Caco-2 (cell line): Measurements from ENCODE around the gene MMADHC. TPM values are rescaled to one million over a fixed set of nuclear protein-coding genes. Genes with fewer than 3 reads are reported as not detected.

Experiments
- BruUV-seq: library from RNA; stranded (reverse); fragments of 400-500 nt; replicated peaks from 2 replicates; lab custom pipeline; 2021; lab: Mats Ljungman, UMichigan
- CTCF ChIA-PET: fragments of 300-600 bp; sonication (Branson Sonifier 250); formaldehyde crosslinking; loops from one replicate; lab custom pipeline; 2022; ENCODE audit warnings: antibody characterized with exemption; lab: Charles Lee
- POLR2A ChIA-PET: fragments of 300-600 bp; sonication (Branson Sonifier 250); formaldehyde crosslinking; loops from one replicate; lab custom pipeline; 2022; ENCODE audit warnings: antibody characterized with exemption; lab: Charles Lee
- DNase-seq, 2 experiments: peaks; one replicate each; pipeline versions ENCODE4 v3.0.0 to v3.0.0-alpha.2; 2020 to 2022
- H3K27me3 ChIP-seq: replicated peaks from 2 replicates; pipeline ENCODE4 v1.6.0; 2011; ENCODE audit warnings: low read length; ENCODE audit not compliant: control insufficient read depth, insufficient read depth
- H3K36me3 ChIP-seq: 2 replicates; pipeline ENCODE4 v1.5.1; 2011; ENCODE audit warnings: low read length; ENCODE audit not compliant: control insufficient read depth, insufficient read depth
- H3K4me1 ChIP-seq: fragments of 250-450 bp; sonication (Bioruptor Pico); 2 replicates; pipeline ENCODE4 v1.5.1; 2020; ENCODE audit warnings: mild to moderate bottlenecking
- H3K4me3 ChIP-seq: 2 replicates; pipeline ENCODE4 v1.5.1; 2011; ENCODE audit warnings: low read depth, mild to moderate bottlenecking, control low read depth, low read length
- H3K9me3 ChIP-seq: fragments of 250-450 bp; sonication (Bioruptor Pico); 2 replicates; pipeline ENCODE4 v1.5.1; 2020; ENCODE audit warnings: mild to moderate bottlenecking, moderate library complexity
- H3K27ac Mint-ChIP-seq: one replicate; pipeline ENCODE4 v1.8.0; 2022; ENCODE audit warnings: mixed read lengths; ENCODE audit not compliant: unreplicated experiment
- H3K27me3 Mint-ChIP-seq: one replicate; pipeline ENCODE4 v1.8.0; 2022; ENCODE audit warnings: mixed read lengths; ENCODE audit not compliant: insufficient read depth, unreplicated experiment
- H3K36me3 Mint-ChIP-seq: one replicate; pipeline ENCODE4 v1.8.0; 2022; ENCODE audit warnings: mild to moderate bottlenecking, mixed read lengths; ENCODE audit not compliant: insufficient read depth, unreplicated experiment
- H3K4me1 Mint-ChIP-seq: one replicate; pipeline ENCODE4 v1.8.0; 2022; ENCODE audit warnings: low read depth, mixed read lengths; ENCODE audit not compliant: unreplicated experiment
- H3K4me3 Mint-ChIP-seq: one replicate; pipeline ENCODE4 v1.8.0; 2022; ENCODE audit warnings: mild to moderate bottlenecking, moderate library complexity, mixed read lengths; ENCODE audit not compliant: unreplicated experiment
- H3K9me3 Mint-ChIP-seq: one replicate; pipeline ENCODE4 v1.8.0; 2022; ENCODE audit warnings: mixed read lengths; ENCODE audit not compliant: unreplicated experiment
- CTCF ChIP-seq, 2 experiments: fragments of 200-600 bp in 1 of 2; IDR thresholded peaks; 1 replicate in 1 of 2; 2 replicates in 1 of 2; pipeline versions ENCODE4 v1.5.1 to v1.8.0; 2011 to 2022; ENCODE audit warnings: antibody characterized with exemption in 1 of 2, control low read depth in 1 of 2, inconsistent platforms in 1 of 2, low read depth in 1 of 2, low read length in 1 of 2, mild to moderate bottlenecking in 1 of 2, moderate library complexity in 1 of 2; ENCODE audit not compliant: insufficient read depth in 1 of 2, severe bottlenecking in 1 of 2, unreplicated experiment in 1 of 2
- intact Hi-C: fragments of 100-400 bp; cut with micrococcal nuclease; formaldehyde crosslinking; loops from one replicate; pipeline ENCODE4 v1.10.0; 2022; ENCODE audit not compliant: unreplicated experiment
- total RNA-seq: library from RNA; stranded (reverse); gene quantifications from 2 replicates; pipeline ENCODE4 v1.2.3, GENCODE V29; 2022

The MMADHC gene
- total RNA-seq, 1 experiment from 2014 or later: 132 TPM

- ChIA-PET POLR2A (no interaction called here), CTCF (no interaction called here)
- TF ChIP-seq CTCF (IDR thresholded peaks at IDR 0.05; ENCODE audit: insufficient read depth in 1 of 2, low read depth in 1 of 2, low read length in 1 of 2, severe bottlenecking in 1 of 2, unreplicated experiment in 1 of 2): no peak
- BruUV-seq: no TSS peak
- no peaks in the 10 kb centered on the region for H3K27me3 Mint-ChIP-seq
- H3K4me1 Mint-ChIP-seq: no peaks in the 10 kb centered on the region
- Histone ChIP-seq H3K9me3 (peaks cover 7% of the 10 kb centered on the region), H3K27me3 (no peaks in the 10 kb centered on the region), H3K4me3 (no peak overlapping the region), H3K4me1 (no peaks in the 10 kb centered on the region), H3K36me3 (no peaks in the 10 kb centered on the region)
- peaks cover 19% of the 10 kb centered on the region for H3K9me3 Mint-ChIP-seq
- no peaks in the 10 kb centered on the region for H3K36me3 Mint-ChIP-seq
- H3K27ac Mint-ChIP-seq: no peak overlapping the region
- no peak overlapping the region for H3K4me3 Mint-ChIP-seq
- intact Hi-C loops: no loop called here
- no peak for DNase-seq
These were observed 34.7 kb downstream of the MMADHC start for GRCh38 chr2:149552830-149553229.

GRCh38 chr2:149552226-149552625 is 35.3 kb downstream of the MMADHC start:
- no peak for TF ChIP-seq CTCF (IDR thresholded peaks at IDR 0.05; ENCODE audit: insufficient read depth in 1 of 2, low read depth in 1 of 2, low read length in 1 of 2, severe bottlenecking in 1 of 2, unreplicated experiment in 1 of 2)
- peaks cover 7% of the 10 kb centered on the region for H3K9me3 ChIP-seq
- H3K27ac Mint-ChIP-seq: no peak overlapping the region
- no peaks in the 10 kb centered on the region for H3K4me1 ChIP-seq
- BruUV-seq: no TSS peak
- H3K4me3 ChIP-seq: no peak overlapping the region
- H3K36me3 ChIP-seq: no peaks in the 10 kb centered on the region
- intact Hi-C loops: no loop called here
- H3K36me3 Mint-ChIP-seq: no peaks in the 10 kb centered on the region
- H3K27me3 ChIP-seq: no peaks in the 10 kb centered on the region
- H3K27me3 Mint-ChIP-seq: no peaks in the 10 kb centered on the region
- H3K4me3 Mint-ChIP-seq: no peak overlapping the region
- H3K4me1 Mint-ChIP-seq: no peaks in the 10 kb centered on the region
- CTCF ChIA-PET: no interaction called here
- POLR2A ChIA-PET: no interaction called here
- no peak for DNase-seq
- H3K9me3 Mint-ChIP-seq: peaks cover 21% of the 10 kb centered on the region

GRCh38 chr2:149544692-149545091 is 42.9 kb downstream of the MMADHC start:
- no peaks in the 10 kb centered on the region for H3K27me3 Mint-ChIP-seq
- H3K36me3 ChIP-seq: no peaks in the 10 kb centered on the region
- H3K9me3 Mint-ChIP-seq: peaks cover 9% of the 10 kb centered on the region
- H3K27me3 ChIP-seq: no peaks in the 10 kb centered on the region
- no peak overlapping the region for H3K27ac Mint-ChIP-seq
- no peak overlapping the region for H3K4me3 Mint-ChIP-seq
- DNase-seq: no peak
- POLR2A ChIA-PET: no interaction called here
- H3K4me1 Mint-ChIP-seq: no peaks in the 10 kb centered on the region
- H3K9me3 ChIP-seq: no peaks in the 10 kb centered on the region
- CTCF ChIA-PET: no interaction called here
- intact Hi-C loops: no loop called here
- no peaks in the 10 kb centered on the region for H3K36me3 Mint-ChIP-seq
- no peak overlapping the region for H3K4me3 ChIP-seq
- no peaks in the 10 kb centered on the region for H3K4me1 ChIP-seq
- TF ChIP-seq CTCF (IDR thresholded peaks at IDR 0.05; ENCODE audit: insufficient read depth in 1 of 2, low read depth in 1 of 2, low read length in 1 of 2, severe bottlenecking in 1 of 2, unreplicated experiment in 1 of 2): no peak
- BruUV-seq: no TSS peak
